RPMI8226 (cell line): ENCODE results near the gene RNFT1.
"Not testable (repeated sequence)": the region's sequence is repeated elsewhere in the genome, so short reads cannot be mapped to it uniquely, and the experiment has no call there.

Source experiments
- DNase-seq: peaks from one replicate; pipeline ENCODE4 v3.0.0-alpha.2; 2015

The RNFT1 gene

GRCh38 chr17:59920637-59921036, 43.9 kb downstream of the RNFT1 start:
- DNase-seq, result not testable (repeated sequence)

GRCh38 chr17:59916446-59916845, 48.1 kb downstream of the RNFT1 start:
- no peak for DNase-seq

- peak; percentile 56 for DNase-seq
These were observed 50.2 kb downstream of the RNFT1 start for GRCh38 chr17:59914274-59914854.

- no peak for DNase-seq
These were observed 57.1 kb downstream of the RNFT1 start for GRCh38 chr17:59907467-59907866.

DNA sequence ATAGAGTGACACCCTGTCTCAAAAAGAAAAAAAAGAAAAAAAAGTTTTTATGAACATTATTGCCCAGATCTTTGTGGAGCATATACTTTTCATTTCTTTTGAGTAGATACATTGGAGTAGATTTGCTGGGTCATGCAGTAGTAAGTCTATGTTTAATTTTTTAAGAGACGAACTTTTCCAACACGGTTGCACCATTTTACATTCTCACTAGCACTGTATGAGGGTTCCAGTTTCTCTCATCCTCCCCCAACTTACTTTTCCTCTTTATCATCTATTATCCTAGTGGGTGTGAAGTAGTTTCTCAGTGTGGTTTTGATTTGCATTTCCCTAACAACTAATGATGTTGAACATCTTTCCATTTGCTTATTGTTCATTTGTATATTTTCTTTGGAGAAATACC, 61.1 kb downstream of the RNFT1 start:
- no peak for DNase-seq
